ENCODE results near the gene DUSP9. TPM values are rescaled to one million over a fixed set of nuclear protein-coding genes. Genes with fewer than 3 reads are reported as not detected.

The DUSP9 gene
- total and polyA plus RNA-seq, 2 donors = 0.63 to 1.2 TPM

GRCh38 chrX:153643431-153644351, 3.3 kb upstream of the DUSP9 start:
- no peak overlapping the region for H3K27ac ChIP-seq (ENCODE audit: low read depth)
- WGBS = 1% methylated on average over 66 of the region's 84 CpGs
- DNase-seq (ENCODE audit: extremely low spot score) = no peak

DNA sequence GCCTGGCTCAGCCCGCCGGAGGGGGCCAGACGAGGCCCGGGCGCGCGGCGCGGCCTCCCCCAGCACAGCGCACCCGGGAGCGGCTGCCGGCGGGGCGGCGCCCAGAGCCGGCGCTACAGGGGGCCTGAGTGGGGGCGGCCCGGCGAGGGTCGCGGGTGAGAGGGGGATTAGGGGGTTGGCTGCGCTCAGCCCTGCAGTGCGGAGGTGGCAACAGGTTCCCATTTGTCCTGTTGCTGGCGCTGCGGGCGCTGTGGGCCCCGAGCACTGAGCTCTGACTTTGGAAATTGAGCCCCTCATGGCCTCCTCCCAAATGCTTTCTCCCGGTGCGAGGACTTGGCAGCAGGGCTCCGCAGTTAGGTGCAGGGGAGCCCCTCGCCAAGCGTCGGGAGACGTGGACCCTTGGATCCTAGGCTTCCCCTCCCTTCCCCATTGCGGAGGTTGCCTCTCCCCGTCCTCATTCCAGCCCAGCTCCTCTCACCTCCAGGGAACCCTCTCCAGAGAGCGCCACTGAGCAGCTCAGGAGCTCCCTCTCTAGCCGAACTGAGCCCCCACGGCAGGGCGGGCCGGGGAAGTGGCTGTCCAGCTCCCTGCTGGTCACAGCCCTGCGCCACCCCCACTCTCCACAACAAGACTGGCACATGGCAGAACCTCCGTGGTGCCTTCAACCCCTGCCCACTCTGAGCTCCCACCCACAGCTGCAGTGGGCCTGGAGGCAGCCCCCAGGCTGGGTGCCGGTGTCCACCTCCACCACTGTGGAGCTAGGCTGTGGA, 2.5 kb upstream of the DUSP9 start:
- 10% methylated on average over 46 of the region's 46 CpGs for WGBS
- DNase-seq (ENCODE audit: extremely low spot score) = no peak
- Histone ChIP-seq H3K36me3 (ENCODE audit: insufficient read depth) (no peaks in the 10 kb centered on the region), H3K4me1 (ENCODE audit: insufficient read depth) (no peaks in the 10 kb centered on the region), H3K27ac (ENCODE audit: low read depth) (no peak overlapping the region), H3K4me3 (ENCODE audit: low read depth, low read length) (no peak overlapping the region)

More at GRCh38 chrX:153643431-153644351, 3.3 kb upstream of the DUSP9 start:
- Histone ChIP-seq H3K4me3 (ENCODE audit: low read depth, low read length) (no peak overlapping the region), H3K36me3 (ENCODE audit: insufficient read depth) (no peaks in the 10 kb centered on the region), H3K4me1 (ENCODE audit: insufficient read depth) (no peaks in the 10 kb centered on the region)

DNA sequence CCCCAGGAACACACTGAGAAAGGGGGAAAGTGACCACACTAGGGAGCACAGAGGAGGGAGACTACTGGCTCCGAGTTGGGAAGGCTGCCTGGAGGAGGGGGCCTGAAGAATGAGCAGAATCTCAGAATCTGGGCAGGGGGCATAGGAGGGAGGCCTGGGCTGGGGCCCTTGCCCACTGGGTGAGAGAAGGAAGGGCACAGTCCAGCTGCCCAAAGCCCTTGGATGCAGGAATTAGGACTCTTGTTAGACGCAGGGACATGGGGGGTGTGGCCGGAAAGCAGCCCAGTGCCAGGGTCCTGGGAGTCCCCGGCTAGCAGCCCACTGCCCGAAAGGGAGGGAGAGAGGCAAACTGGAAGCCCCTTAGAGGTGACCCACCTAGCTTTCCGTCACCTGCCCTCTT, 1.9 kb upstream of the DUSP9 start:
- WGBS = 52% methylated on average over 6 of the region's 6 CpGs
- no peak for DNase-seq (ENCODE audit: extremely low spot score)
- Histone ChIP-seq H3K4me3 (ENCODE audit: low read depth, low read length) (no peak overlapping the region), H3K36me3 (ENCODE audit: insufficient read depth) (no peaks in the 10 kb centered on the region), H3K4me1 (ENCODE audit: insufficient read depth) (no peaks in the 10 kb centered on the region), H3K27ac (ENCODE audit: low read depth) (no peak overlapping the region)

- H3K27ac ChIP-seq (ENCODE audit: low read depth) = no peak overlapping the region
- DNase-seq (ENCODE audit: extremely low spot score) = no peak
- no peaks in the 10 kb centered on the region for H3K36me3 ChIP-seq (ENCODE audit: insufficient read depth)
- 50% methylated on average over 10 of the region's 10 CpGs for WGBS
- H3K4me1 ChIP-seq (ENCODE audit: insufficient read depth) = no peaks in the 10 kb centered on the region
- no peak overlapping the region for H3K4me3 ChIP-seq (ENCODE audit: low read depth, low read length)
Measured at GRCh38 chrX:153645921-153646488, 998 bp upstream of the DUSP9 start.

- no peaks in the 10 kb centered on the region for H3K4me1 ChIP-seq (ENCODE audit: insufficient read depth)
- peak overlapping the region; percentile 16 for H3K4me3 ChIP-seq (ENCODE audit: low read depth, low read length)
- H3K27ac ChIP-seq (ENCODE audit: low read depth) = no peak overlapping the region
- H3K36me3 ChIP-seq (ENCODE audit: insufficient read depth) = no peaks in the 10 kb centered on the region
- 7% methylated on average over 80 of the region's 85 CpGs for WGBS
- DNase-seq (ENCODE audit: extremely low spot score) = no peak
Measured at GRCh38 chrX:153647461-153648357, 706 bp downstream of the DUSP9 start.

GRCh38 chrX:153648358-153649177, 1.6 kb downstream of the DUSP9 start:
- H3K36me3 ChIP-seq (ENCODE audit: insufficient read depth) = no peaks in the 10 kb centered on the region
- H3K4me1 ChIP-seq (ENCODE audit: insufficient read depth) = no peaks in the 10 kb centered on the region
- no peak overlapping the region for H3K27ac ChIP-seq (ENCODE audit: low read depth)
- DNase-seq (ENCODE audit: extremely low spot score) = no peak
- H3K4me3 ChIP-seq (ENCODE audit: low read depth, low read length) = no peak overlapping the region
- WGBS = 80% methylated on average over 17 of the region's 17 CpGs

DNA sequence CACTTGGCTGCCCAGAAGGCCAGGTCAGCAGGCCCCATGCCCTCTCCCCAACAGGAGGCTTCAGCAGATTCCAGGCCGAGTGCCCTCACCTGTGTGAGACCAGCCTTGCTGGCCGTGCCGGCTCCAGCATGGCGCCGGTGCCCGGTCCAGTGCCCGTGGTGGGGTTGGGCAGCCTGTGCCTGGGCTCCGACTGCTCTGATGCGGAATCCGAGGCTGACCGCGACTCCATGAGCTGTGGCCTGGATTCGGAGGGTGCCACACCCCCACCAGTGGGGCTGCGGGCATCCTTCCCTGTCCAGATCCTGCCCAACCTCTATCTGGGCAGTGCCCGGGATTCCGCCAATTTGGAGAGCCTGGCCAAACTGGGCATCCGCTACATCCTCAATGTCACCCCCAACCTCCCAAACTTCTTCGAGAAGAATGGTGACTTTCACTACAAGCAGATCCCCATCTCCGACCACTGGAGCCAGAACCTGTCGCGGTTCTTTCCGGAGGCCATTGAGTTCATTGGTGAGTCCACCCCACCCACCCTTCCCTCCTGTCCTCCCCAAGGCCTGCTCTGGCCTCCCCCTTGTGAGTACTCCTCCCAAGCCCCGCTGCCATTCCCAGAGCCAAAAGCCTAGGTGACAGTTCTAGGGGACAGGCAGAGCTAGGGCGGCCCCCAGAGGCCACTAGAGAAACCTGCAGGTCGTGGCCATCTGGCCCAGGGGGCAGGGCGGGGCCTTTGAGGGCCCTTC, 2.3 kb downstream of the DUSP9 start:
- 86% methylated on average over 26 of the region's 26 CpGs for WGBS
- H3K4me3 ChIP-seq (ENCODE audit: low read depth, low read length) = no peak overlapping the region
- H3K36me3 ChIP-seq (ENCODE audit: insufficient read depth) = no peaks in the 10 kb centered on the region
- no peak overlapping the region for H3K27ac ChIP-seq (ENCODE audit: low read depth)
- no peaks in the 10 kb centered on the region for H3K4me1 ChIP-seq (ENCODE audit: insufficient read depth)
- DNase-seq (ENCODE audit: extremely low spot score) = no peak

DNA sequence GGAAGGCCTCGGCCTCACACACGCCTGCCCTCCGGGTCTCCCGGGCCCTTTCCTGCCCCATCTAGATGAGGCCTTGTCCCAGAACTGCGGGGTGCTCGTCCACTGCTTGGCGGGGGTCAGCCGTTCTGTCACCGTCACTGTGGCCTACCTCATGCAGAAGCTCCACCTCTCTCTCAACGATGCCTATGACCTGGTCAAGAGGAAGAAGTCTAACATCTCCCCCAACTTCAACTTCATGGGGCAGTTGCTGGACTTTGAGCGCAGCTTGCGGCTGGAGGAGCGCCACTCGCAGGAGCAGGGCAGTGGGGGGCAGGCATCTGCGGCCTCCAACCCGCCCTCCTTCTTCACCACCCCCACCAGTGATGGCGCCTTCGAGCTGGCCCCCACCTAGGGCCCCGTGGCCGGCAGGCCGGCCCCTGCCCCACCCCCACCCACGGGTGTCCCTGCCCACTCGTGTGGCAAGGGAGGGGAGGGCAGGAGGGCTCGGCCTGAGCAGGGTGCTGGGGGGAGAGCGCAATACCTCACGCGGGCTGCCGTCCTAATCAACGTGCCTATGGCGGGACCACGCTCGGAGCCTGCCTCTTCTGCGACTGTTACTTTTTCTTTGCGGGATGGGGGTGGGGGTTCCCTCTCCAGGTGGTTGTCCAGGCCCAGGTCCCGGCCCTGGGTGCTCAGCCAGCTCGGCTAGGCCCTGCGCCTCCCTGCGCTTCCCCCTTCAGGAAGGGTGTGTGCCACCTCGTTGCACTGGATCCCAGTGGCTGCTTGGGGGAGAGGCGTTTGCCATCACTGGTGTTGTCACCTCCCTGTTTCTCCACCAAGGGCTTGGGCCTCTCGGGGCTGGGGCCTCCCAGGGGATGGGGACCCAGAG, 3.1 kb downstream of the DUSP9 start:
- no peak for DNase-seq (ENCODE audit: extremely low spot score)
- Histone ChIP-seq H3K36me3 (ENCODE audit: insufficient read depth) (no peaks in the 10 kb centered on the region), H3K27ac (ENCODE audit: low read depth) (no peak overlapping the region), H3K4me3 (ENCODE audit: low read depth, low read length) (no peak overlapping the region), H3K4me1 (ENCODE audit: insufficient read depth) (no peaks in the 10 kb centered on the region)
- WGBS = 64% methylated on average over 36 of the region's 41 CpGs

DNA sequence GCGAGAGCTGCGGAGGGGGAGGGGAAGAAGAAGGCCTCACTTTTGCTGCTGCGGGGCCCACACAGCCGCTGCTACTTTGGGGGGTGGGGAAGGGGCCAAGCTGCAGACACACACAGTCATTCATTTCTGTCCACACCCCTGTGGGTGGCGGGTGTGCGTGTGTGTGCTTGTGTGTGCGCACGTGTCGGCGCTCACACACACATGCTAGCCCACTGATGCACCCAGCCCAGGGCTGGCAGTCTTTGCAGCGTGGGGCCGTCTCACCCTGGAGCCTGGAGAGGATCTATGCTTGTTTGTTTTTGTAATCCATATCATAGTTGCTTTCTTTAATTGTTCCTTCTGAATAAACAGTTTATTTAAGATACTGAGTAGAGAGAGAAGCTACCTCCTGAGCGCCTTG, 4.0 kb downstream of the DUSP9 start:
- Histone ChIP-seq H3K27ac (ENCODE audit: low read depth) (no peak overlapping the region), H3K36me3 (ENCODE audit: insufficient read depth) (no peaks in the 10 kb centered on the region), H3K4me3 (ENCODE audit: low read depth, low read length) (no peak overlapping the region), H3K4me1 (ENCODE audit: insufficient read depth) (no peaks in the 10 kb centered on the region)
- 78% methylated on average over 13 of the region's 13 CpGs for WGBS
- DNase-seq (ENCODE audit: extremely low spot score) = no peak

- no peaks in the 10 kb centered on the region for H3K4me1 ChIP-seq (ENCODE audit: insufficient read depth)
- 79% methylated on average over 9 of the region's 9 CpGs for WGBS
- no peak for DNase-seq (ENCODE audit: extremely low spot score)
- H3K4me3 ChIP-seq (ENCODE audit: low read depth, low read length) = no peak overlapping the region
- H3K36me3 ChIP-seq (ENCODE audit: insufficient read depth) = no peaks in the 10 kb centered on the region
- H3K27ac ChIP-seq (ENCODE audit: low read depth) = no peak overlapping the region
Measured at GRCh38 chrX:153651540-153652079, 4.6 kb downstream of the DUSP9 start.

- H3K4me3 ChIP-seq (ENCODE audit: low read depth, low read length) = no peak overlapping the region
- H3K36me3 ChIP-seq (ENCODE audit: insufficient read depth) = no peaks in the 10 kb centered on the region
- DNase-seq (ENCODE audit: extremely low spot score) = no peak
- WGBS = 93% methylated on average over 2 of the region's 2 CpGs
- H3K27ac ChIP-seq (ENCODE audit: low read depth) = no peak overlapping the region
- no peaks in the 10 kb centered on the region for H3K4me1 ChIP-seq (ENCODE audit: insufficient read depth)
Measured at GRCh38 chrX:153653556-153653955, 6.6 kb downstream of the DUSP9 start.
